ENCODE data around the gene ASTL. TPM values are rescaled to one million over a fixed set of nuclear protein-coding genes. Genes with fewer than 3 reads are reported as not detected.
"Not testable (repeated sequence)": the region's sequence is repeated elsewhere in the genome, so short reads cannot be mapped to it uniquely, and the experiment has no call there.

ASTL gene
- total and polyA plus RNA-seq, 2 donors (not counting 3 experiments of a cell fraction or from before 2014, with no cell fraction given) = not detected

GRCh38 chr2:96142217-96143113, 4.2 kb upstream of the ASTL start:
- Histone ChIP-seq H3K9ac (replicated peaks; ENCODE audit: extremely low read depth, insufficient read depth, low read length) (no peak overlapping the region), H3K36me3 (ENCODE audit: control insufficient read depth in 2 of 2, extremely low read depth in 1 of 2, insufficient read depth in 2 of 2, low read length in 2 of 2) (no peaks in the 10 kb centered on the region), H3K9me3 (replicated peaks; ENCODE audit: control insufficient read depth, insufficient read depth, low read length) (no peaks in the 10 kb centered on the region), H3K4me3 (replicated peaks in 1 of 3; ENCODE audit: insufficient read depth in 1 of 3, low read depth in 1 of 3, low read length in 3 of 3) (no peak overlapping the region), H3K27me3 (ENCODE audit: control insufficient read depth in 2 of 2, insufficient read depth in 2 of 2, low read length in 2 of 2) (peaks cover 0 to 1% of the 10 kb centered on the region in 2 experiments), H3K27ac (ENCODE audit: insufficient read depth, low read depth, low read length) (no peak overlapping the region), H3K4me2 (ENCODE audit: insufficient read depth, low read length) (no peak overlapping the region), H3K9me1 (replicated peaks; ENCODE audit: control insufficient read depth, extremely low read depth, insufficient read depth, low read length) (no peaks in the 10 kb centered on the region), H4K20me1 (replicated peaks; ENCODE audit: control insufficient read depth, extremely low read depth, insufficient read depth, low read length) (no peaks in the 10 kb centered on the region), H2AFZ (ENCODE audit: low read depth, low read length) (no peak overlapping the region), H3K4me1 (ENCODE audit: control insufficient read depth, extremely low read depth, insufficient read depth, low read length) (no peaks in the 10 kb centered on the region), H3K79me2 (ENCODE audit: control insufficient read depth, insufficient read depth, low read length) (no peaks in the 10 kb centered on the region)
- dilution Hi-C loops (cut with MboI; ENCODE audit: extremely low pct_ligation_motif_present, low sequenced_read_pairs) (no loop called here), intact Hi-C loops (cut with micrococcal nuclease) (no loop called here)
- DNase-seq (ENCODE audit: low read depth, low spot score) (no peak), FAIRE-seq (no peak)
- ChIA-PET POLR2A (no interaction called here), CTCF (interaction anchor here (6.0 kb wide), 1 partner anchor 33 kb away, joined by 208 read pairs; no protein-coding TSS in a partner anchor)
- BruUV-seq (replicated peaks) = no TSS peak
- TF ChIP-seq MYC (IDR thresholded peaks at IDR 0.05; ENCODE audit: low read depth, low read length) (no peak), EZH2 (IDR thresholded peaks at IDR 0.05; ENCODE audit: borderline replicate concordance, low read depth, low read length, severe bottlenecking) (no peak)

DNA sequence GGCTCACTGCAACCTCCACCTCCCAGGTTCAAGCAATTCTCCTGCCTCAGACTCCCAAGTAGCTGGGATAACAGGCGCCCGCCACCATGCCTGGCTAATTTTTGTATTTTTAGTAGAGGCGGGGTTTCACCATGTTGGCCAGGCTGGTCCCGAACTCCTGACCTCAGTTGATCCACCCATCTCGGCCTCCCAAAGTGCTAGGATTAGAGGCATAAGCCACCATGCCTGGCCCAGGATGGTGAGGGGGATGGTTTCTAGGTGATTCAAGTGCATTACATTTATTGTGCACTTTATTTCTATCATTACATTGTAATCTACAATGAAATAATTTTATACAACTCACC, 3.3 kb upstream of the ASTL start:
- H3K36me3 ChIP-seq (ENCODE audit: control insufficient read depth in 2 of 2, extremely low read depth in 1 of 2, insufficient read depth in 2 of 2, low read length in 2 of 2); dilution Hi-C loops (cut with MboI; ENCODE audit: extremely low pct_ligation_motif_present, low sequenced_read_pairs); H3K27me3 ChIP-seq (ENCODE audit: control insufficient read depth in 2 of 2, insufficient read depth in 2 of 2, low read length in 2 of 2); intact Hi-C loops (cut with micrococcal nuclease); H3K9ac ChIP-seq (replicated peaks; ENCODE audit: extremely low read depth, insufficient read depth, low read length); H3K4me3 ChIP-seq (replicated peaks in 1 of 3; ENCODE audit: insufficient read depth in 1 of 3, low read depth in 1 of 3, low read length in 3 of 3); H4K20me1 ChIP-seq (replicated peaks; ENCODE audit: control insufficient read depth, extremely low read depth, insufficient read depth, low read length); H3K4me1 ChIP-seq (ENCODE audit: control insufficient read depth, extremely low read depth, insufficient read depth, low read length); H3K27ac ChIP-seq (ENCODE audit: insufficient read depth, low read depth, low read length); H3K4me2 ChIP-seq (ENCODE audit: insufficient read depth, low read length); H3K79me2 ChIP-seq (ENCODE audit: control insufficient read depth, insufficient read depth, low read length); H3K9me1 ChIP-seq (replicated peaks; ENCODE audit: control insufficient read depth, extremely low read depth, insufficient read depth, low read length); H3K9me3 ChIP-seq (replicated peaks; ENCODE audit: control insufficient read depth, insufficient read depth, low read length); FAIRE-seq; POLR2A ChIA-PET; BruUV-seq (replicated peaks); DNase-seq (ENCODE audit: low read depth, low spot score); H2AFZ ChIP-seq (ENCODE audit: low read depth, low read length): not testable (repeated sequence)
- CTCF ChIA-PET = interaction anchor here (6.0 kb wide), 1 partner anchor 33 kb away, joined by 208 read pairs; no protein-coding TSS in a partner anchor

All from endothelial cell of umbilical vein (primary cell).